K562 (cell line): ENCODE measurements around the gene YIPF5. TPM values are rescaled to one million over a fixed set of nuclear protein-coding genes. Genes with fewer than 3 reads are reported as not detected.

Experiments
- ATAC-seq: fragments of 200-7000 bp; cut with Tn5 transposase; 3 replicates; pipeline ENCODE4 v1.9.1; 2020; ENCODE audit warnings: moderate library complexity
- BruUV-seq: library from RNA; stranded (reverse); fragments of 400-500 nt; replicated peaks from 2 replicates; lab custom pipeline; 2021; lab: Mats Ljungman, UMichigan
- CTCF ChIA-PET: fragments of 300-600 bp; formaldehyde crosslinking; extraction: SDS; loops from one replicate; lab custom pipeline; 2021; ENCODE audit warnings: low intra/inter-chr PET ratio; lab: Yijun Ruan, JAX
- POLR2A ChIA-PET: fragments of 300-600, 350-650 bp; sonication (Branson Sonifier 250); formaldehyde crosslinking; extraction: SDS; loops from one replicate; lab custom pipeline; 2021; ENCODE audit warnings: antibody characterized with exemption, inconsistent platforms; lab: Yijun Ruan, JAX
- DNase-seq, 4 experiments: peaks; one replicate each; pipeline versions ENCODE4 v3.0.0 to v3.0.0-alpha.2; 2011 to 2018; ENCODE audit warnings: low spot score in 3 of 4, mixed read lengths in 3 of 4; ENCODE audit errors: extremely low read depth in 1 of 4
- FAIRE-seq: peaks from 2 replicates; lab custom pipeline; 2011; peaks lifted over from hg19 to GRCh38; lab: Jason Lieb, UNC
- H2AFZ ChIP-seq: 2 replicates; pipeline ENCODE4 v1.6.0; 2011; ENCODE audit warnings: low read depth, low read length, control low read depth, inconsistent platforms
- H3K27ac ChIP-seq: fragments of 200-600 bp; 3 replicates; pipeline ENCODE4 v1.8.0; 2011; ENCODE audit warnings: low read depth, mild to moderate bottlenecking, control low read depth, inconsistent platforms, low read length, moderate library complexity, mixed read lengths; ENCODE audit errors: extremely low read depth
- H3K27me3 ChIP-seq, 2 experiments: fragments of 300-600 bp in 1 of 2; 2 replicates in 1 of 2; 3 replicates in 1 of 2; pipeline versions ENCODE4 v1.6.0 to v1.8.0; 2011; ENCODE audit warnings: inconsistent platforms in 2 of 2, low read length in 2 of 2, mild to moderate bottlenecking in 1 of 2, mixed read lengths in 1 of 2, moderate library complexity in 1 of 2; ENCODE audit not compliant: control insufficient read depth in 2 of 2, insufficient read depth in 2 of 2
- H3K36me3 ChIP-seq: fragments of 300-600 bp; 3 replicates; pipeline ENCODE4 v1.8.0; 2011; ENCODE audit warnings: mild to moderate bottlenecking, low read length, inconsistent platforms; ENCODE audit not compliant: control insufficient read depth, insufficient read depth
- H3K4me1 ChIP-seq, 2 experiments: fragments of 200-600 bp in 1 of 2; replicated peaks in 1 of 2; 2 replicates in 1 of 2; 3 replicates in 1 of 2; pipeline versions ENCODE4 v1.5.1 to v1.8.0; 2011; ENCODE audit warnings: inconsistent platforms in 2 of 2, low read length in 2 of 2, mild to moderate bottlenecking in 1 of 2, mixed read lengths in 1 of 2, moderate library complexity in 1 of 2; ENCODE audit not compliant: control insufficient read depth in 2 of 2, insufficient read depth in 2 of 2
- H3K4me2 ChIP-seq: 2 replicates; pipeline ENCODE4 v1.6.1; 2011; ENCODE audit warnings: low read length, control low read depth, inconsistent platforms, mixed read lengths; ENCODE audit not compliant: insufficient read depth
- H3K4me3 ChIP-seq: fragments of 200-600 bp; sonication (generic), shearing (Covaris generic); 2 replicates; pipeline ENCODE4 v1.5.1; 2016; ENCODE audit warnings: control low read depth, inconsistent platforms
- H3K79me2 ChIP-seq: fragments of 200-600 bp; 3 replicates; pipeline ENCODE4 v1.8.0; 2011; ENCODE audit warnings: low read length, inconsistent platforms; ENCODE audit not compliant: control insufficient read depth, insufficient read depth
- H3K9ac ChIP-seq, 2 experiments: 2 replicates each; pipeline versions ENCODE4 v1.6.0 to v1.6.1; 2011; ENCODE audit warnings: low read depth in 2 of 2, low read length in 2 of 2, control low read depth in 1 of 2, inconsistent platforms in 1 of 2, mild to moderate bottlenecking in 1 of 2, mixed read lengths in 1 of 2; ENCODE audit not compliant: insufficient read depth in 1 of 2
- H3K9me1 ChIP-seq: one replicate; pipeline ENCODE4 v1.6.0; 2011; ENCODE audit warnings: inconsistent platforms, mild to moderate bottlenecking, low read length, moderate library complexity; ENCODE audit not compliant: control insufficient read depth, insufficient read depth
- H3K9me3 ChIP-seq: replicated peaks from 2 replicates; pipeline ENCODE4 v1.5.1; 2011; ENCODE audit warnings: low read depth, low read length, inconsistent platforms; ENCODE audit not compliant: control insufficient read depth, insufficient read depth
- H4K20me1 ChIP-seq: replicated peaks from 2 replicates; pipeline ENCODE4 v1.6.1; 2011; ENCODE audit warnings: low read length, inconsistent platforms, mixed read lengths; ENCODE audit not compliant: control insufficient read depth, insufficient read depth
- CXXC5 ChIP-seq: fragments of 250-450 bp; sonication (Bioruptor Pico); IDR thresholded peaks from 2 replicates; pipeline ENCODE4 v1.8.0; 2022; ENCODE audit warnings: inconsistent platforms, mild to moderate bottlenecking, moderate library complexity
- JUND ChIP-seq, 2 experiments: IDR thresholded peaks; 2 replicates in 1 of 2; 3 replicates in 1 of 2; pipeline ENCODE4 v1.6.1; 2011; ENCODE audit warnings: borderline replicate concordance in 2 of 2, low read depth in 2 of 2, low read length in 2 of 2, improper control_type of control experiment in 1 of 2, missing biosample characterization in 1 of 2, missing genetic modification characterization in 1 of 2, missing genetic modification reagents in 1 of 2
- NR2C1 ChIP-seq, 2 experiments: fragments of 450-650 bp; IDR thresholded peaks; 2 replicates each; pipeline ENCODE4 v1.6.1; 2017; ENCODE audit warnings: mild to moderate bottlenecking in 2 of 2, antibody characterized with exemption in 1 of 2, inconsistent platforms in 1 of 2, missing compliant biosample characterization in 1 of 2, missing genetic modification characterization in 1 of 2
- SIRT6 ChIP-seq: IDR thresholded peaks from one replicate; pipeline ENCODE4 v1.6.1; 2012; ENCODE audit warnings: low read depth, mild to moderate bottlenecking, control low read depth, inconsistent platforms, low read length, moderate library complexity
- SMARCA5 ChIP-seq: fragments of 450-650 bp; IDR thresholded peaks from 2 replicates; pipeline ENCODE4 v1.6.1; 2016
- SNAPC5 ChIP-seq: fragments of 250-450 bp; sonication (Bioruptor Pico); IDR thresholded peaks from 2 replicates; pipeline ENCODE4 v1.8.0; 2021; ENCODE audit warnings: moderate library complexity, mild to moderate bottlenecking, inconsistent platforms
- WGBS: fragments of 100-300 bp; shearing (Covaris generic); methylation state at CpG from one replicate; pipeline ENCODE4 v1.1.6; 2016; ENCODE audit warnings: low coverage, mixed read lengths; ENCODE audit not compliant: insufficient coverage; ENCODE audit errors: missing lambda C conversion rate; 5-methylcytosine and 5-hydroxymethylcytosine counted together
- in situ Hi-C: fragments of 300-500 bp; cut with MboI; formaldehyde crosslinking; loops from 4 replicates; pipeline ENCODE4 v1.15.0; 2018; ENCODE audit warnings: inconsistent platforms, mixed read lengths
- intact Hi-C: fragments of 100-400 bp; cut with micrococcal nuclease; formaldehyde crosslinking; loops from 2 replicates; pipeline ENCODE4 v1.14.2; 2022
- polyA plus RNA-seq, 8 experiments: library from polyadenylated mRNA; depleted of rRNA in 4 of 8; stranded (reverse) in 5 of 8; unstranded in 3 of 8; fragments of >200 nt; fragmentation: Nextera tagmentation in 2 of 8; fragmentation: Illumina TruSeq in 1 of 8; extraction: Ambion mirVana in 2 of 8; extraction: Trizol in 1 of 8; gene quantifications; 2 replicates each; pipeline versions ENCODE4 v1.2.1 to v1.2.3, GENCODE V29; 2011 to 2014; ENCODE audit warnings: inconsistent platforms in 1 of 8, missing spikeins in 1 of 8
- total RNA-seq, 7 experiments: library from RNA; depleted of rRNA in 6 of 7; stranded (reverse); fragments of >200 nt in 6 of 7; fragmentation: Illumina TruSeq in 2 of 7; extraction: Trizol in 2 of 7; gene quantifications; 2 replicates each; pipeline versions ENCODE4 v1.2.1 to v1.2.3, GENCODE V29; 2011 to 2021; ENCODE audit warnings: low replicate concordance in 1 of 7
- TF ChIP-seq, protein P1 (sequence below): sonication (generic); formaldehyde crosslinking; IDR thresholded peaks from 2 replicates; pipeline ENCODE4 v1.8.1; 2023; ENCODE audit warnings: mild to moderate bottlenecking, missing genetic modification reagents

The YIPF5 gene
- total and polyA plus RNA-seq, 9 of the 15 experiments (the other 6 are each of a cell fraction or from before 2014, with no cell fraction given): 12.1 to 52.9 (median 33.7) TPM

GRCh38 chr5:144195448-144195847 lies 25.0 kb upstream of the YIPF5 start:
- Histone ChIP-seq H4K20me1 (no peaks in the 10 kb centered on the region), H3K9ac (no peak overlapping the region), H2AFZ (no peak overlapping the region), H3K9me1 (no peaks in the 10 kb centered on the region), H3K27me3 (0 out of 5 replicates have a peak, but pooled peaks cover 0 to 3% of the 10 kb centered on the region in 2 experiments), H3K4me1 (no peaks in the 10 kb centered on the region), H3K79me2 (no peaks in the 10 kb centered on the region), H3K4me2 (no peak overlapping the region), H3K9me3 (no peaks in the 10 kb centered on the region), H3K4me3 (no peak overlapping the region), H3K36me3 (no peaks in the 10 kb centered on the region), H3K27ac (no peak overlapping the region)
- BruUV-seq: no TSS peak
- intact Hi-C loops (no loop called here), in situ Hi-C loops (no loop called here)
- no peak for TF ChIP-seq JUND (IDR thresholded peaks at IDR 0.05; ENCODE audit: borderline replicate concordance, low read depth, low read length)
- TF ChIP-seq JUND (tag; IDR thresholded peaks at IDR 0.05; ENCODE audit: borderline replicate concordance, low read depth, low read length): no peak
- no peak for TF ChIP-seq SIRT6
- TF ChIP-seq NR2C1 (IDR thresholded peaks at IDR 0.05): no peak
- TF ChIP-seq NR2C1 (tag; IDR thresholded peaks at IDR 0.05): no peak
- no peak for TF ChIP-seq SMARCA5
- TF ChIP-seq, protein P1, sequence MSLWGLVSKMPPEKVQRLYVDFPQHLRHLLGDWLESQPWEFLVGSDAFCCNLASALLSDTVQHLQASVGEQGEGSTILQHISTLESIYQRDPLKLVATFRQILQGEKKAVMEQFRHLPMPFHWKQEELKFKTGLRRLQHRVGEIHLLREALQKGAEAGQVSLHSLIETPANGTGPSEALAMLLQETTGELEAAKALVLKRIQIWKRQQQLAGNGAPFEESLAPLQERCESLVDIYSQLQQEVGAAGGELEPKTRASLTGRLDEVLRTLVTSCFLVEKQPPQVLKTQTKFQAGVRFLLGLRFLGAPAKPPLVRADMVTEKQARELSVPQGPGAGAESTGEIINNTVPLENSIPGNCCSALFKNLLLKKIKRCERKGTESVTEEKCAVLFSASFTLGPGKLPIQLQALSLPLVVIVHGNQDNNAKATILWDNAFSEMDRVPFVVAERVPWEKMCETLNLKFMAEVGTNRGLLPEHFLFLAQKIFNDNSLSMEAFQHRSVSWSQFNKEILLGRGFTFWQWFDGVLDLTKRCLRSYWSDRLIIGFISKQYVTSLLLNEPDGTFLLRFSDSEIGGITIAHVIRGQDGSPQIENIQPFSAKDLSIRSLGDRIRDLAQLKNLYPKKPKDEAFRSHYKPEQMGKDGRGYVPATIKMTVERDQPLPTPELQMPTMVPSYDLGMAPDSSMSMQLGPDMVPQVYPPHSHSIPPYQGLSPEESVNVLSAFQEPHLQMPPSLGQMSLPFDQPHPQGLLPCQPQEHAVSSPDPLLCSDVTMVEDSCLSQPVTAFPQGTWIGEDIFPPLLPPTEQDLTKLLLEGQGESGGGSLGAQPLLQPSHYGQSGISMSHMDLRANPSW: no peak
- no peak for TF ChIP-seq CXXC5 (CRISPR knock-in tag)
- no peak for TF ChIP-seq SNAPC5 (CRISPR knock-in tag)
- ATAC-seq: no peak
- CTCF ChIA-PET: no interaction called here
- WGBS: 0% methylated on average over 4 of the region's 4 CpGs
- POLR2A ChIA-PET: no interaction called here
- DNase-seq: no peak
- FAIRE-seq: no peak
